NCI-H2227 (cell line): ENCODE measurements around the gene CEP295NL.
A peak's percentile ranks its signal among the peaks of the same experiment; 100 is the strongest.
"Not testable (repeated sequence)": the region's sequence is repeated elsewhere in the genome, so short reads cannot be mapped to it uniquely, and the experiment has no call there.

ENCODE experiments used
- DNase-seq: peaks from one replicate; lab custom pipeline; 2025; ENCODE audit not compliant: unreplicated experiment; lab: John Stamatoyannopoulos, UW

Gene CEP295NL

DNA sequence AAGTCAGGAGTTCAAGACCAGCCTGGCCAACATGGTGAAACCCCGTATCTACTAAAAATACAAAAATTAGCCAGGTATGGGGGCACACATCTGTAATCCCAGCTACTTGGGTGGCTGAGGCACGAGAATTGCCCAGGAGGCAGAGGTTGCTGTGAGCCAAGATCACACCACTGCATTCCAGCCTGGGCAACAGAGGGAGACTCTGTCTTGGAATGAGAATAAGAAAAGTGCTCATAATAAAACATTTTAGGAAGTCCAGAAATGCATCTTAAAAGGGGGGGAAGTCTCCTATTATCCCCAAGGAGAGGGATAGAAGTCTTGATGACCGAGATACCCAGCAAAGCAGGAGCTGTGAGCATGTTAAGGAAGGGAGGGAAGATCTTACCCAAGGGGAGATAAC, 36.0 kb downstream of the CEP295NL start:
- DNase-seq: not testable (repeated sequence)

DNA sequence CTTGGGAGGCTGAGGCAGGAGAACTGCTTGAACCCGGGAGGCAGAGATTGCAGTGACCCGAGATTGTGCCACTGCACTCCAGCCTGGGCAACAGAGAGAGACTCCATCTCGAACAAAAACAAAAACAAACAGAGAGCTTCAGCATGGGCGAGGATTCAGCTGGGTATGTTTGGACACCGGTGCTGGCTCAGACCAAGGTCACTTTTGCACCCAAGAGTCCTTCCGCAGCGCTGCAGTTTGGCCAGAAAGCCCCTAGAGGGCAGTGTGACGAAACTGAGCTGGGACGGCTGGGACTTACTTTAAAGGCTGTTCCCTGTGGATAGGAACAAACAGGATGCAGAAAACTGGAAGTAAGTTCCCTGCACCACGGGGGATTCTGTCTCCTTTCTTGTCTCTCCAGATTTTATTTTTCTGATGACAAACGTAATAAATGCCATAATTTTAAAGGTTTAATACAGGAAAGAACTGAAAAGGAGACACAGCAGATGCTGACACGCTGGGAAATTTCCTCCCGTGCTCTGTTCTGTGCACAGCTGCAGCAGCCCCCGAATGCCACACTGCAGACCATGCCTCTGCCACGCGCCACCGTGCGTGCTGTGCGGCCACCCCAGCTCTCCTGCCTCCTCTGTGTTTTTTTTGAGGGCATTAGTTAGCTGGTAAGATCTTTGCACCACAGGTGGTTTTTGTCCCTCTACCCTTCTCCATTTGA, 37.2 kb downstream of the CEP295NL start:
- peak; percentile 76 for DNase-seq

GRCh38 chr17:78864117-78864516, 38.9 kb downstream of the CEP295NL start:
- DNase-seq: no peak

DNA sequence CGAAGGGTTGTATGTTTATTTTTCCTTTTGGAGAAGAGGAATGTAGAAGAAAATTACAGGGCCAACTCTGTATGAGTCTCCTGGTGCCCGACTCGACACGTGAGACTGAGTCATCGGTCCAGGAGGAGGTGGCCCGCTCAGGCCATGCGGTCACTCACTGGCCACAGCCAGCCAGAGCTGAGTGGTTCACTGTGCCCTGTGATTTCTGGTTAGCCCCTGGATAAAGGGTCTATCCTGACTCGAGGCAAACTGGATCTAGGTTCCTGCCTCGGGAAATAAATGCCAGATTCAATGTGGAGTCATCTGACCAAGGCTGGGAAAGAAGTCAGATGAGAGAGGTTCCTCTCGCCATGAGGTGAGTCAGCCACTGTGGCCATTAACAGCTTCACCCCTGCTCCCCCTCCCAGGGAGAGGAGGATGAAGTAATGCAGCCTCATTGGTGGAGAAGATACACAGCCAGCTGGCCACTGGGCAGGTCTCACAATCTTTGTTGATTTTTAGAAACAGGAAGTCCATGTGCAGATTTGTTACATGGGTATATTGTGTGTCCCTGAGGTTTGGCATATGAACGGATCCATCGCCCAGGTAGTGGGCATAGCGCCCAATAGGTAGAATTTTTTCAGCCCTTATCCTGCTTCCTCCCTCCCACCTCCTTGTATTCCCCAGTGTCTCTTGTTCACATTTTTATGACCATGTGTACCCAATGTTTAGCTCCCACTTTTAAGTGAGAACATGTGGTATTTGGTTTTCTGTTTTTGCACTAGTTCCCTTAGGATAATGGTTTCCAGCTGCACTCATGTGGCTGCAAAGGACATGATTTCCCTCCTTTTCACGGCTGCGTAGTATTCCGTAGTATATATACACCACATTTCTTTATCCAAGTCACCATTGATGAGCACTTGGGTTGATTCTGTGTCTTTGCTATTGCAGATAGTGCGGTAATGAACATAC, 40.7 kb downstream of the CEP295NL start:
- no peak for DNase-seq

DNA sequence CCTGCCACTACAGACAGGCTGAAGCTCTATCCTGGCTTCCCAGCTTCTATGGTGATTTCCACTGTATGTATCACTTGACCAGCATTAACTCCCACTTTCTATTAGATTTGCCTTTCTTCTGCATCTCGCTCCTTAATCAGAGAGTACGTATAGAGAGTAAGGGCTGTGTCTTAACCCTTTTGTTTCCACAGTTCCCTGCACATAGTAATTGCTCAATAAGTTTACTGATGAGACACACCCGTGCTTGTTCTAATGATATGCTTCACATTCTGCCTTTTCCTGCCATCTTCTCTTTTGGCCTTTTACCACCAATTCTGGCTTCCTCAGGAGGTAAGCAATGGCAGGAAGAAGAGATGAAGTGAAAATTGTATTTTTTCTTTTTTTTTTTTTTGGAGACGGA, 41.8 kb downstream of the CEP295NL start:
- DNase-seq: no peak

- DNase-seq: no peak
These were observed 44.0 kb downstream of the CEP295NL start for GRCh38 chr17:78859051-78859450.

GRCh38 chr17:78857266-78857665, 45.7 kb downstream of the CEP295NL start:
- no peak for DNase-seq

- no peak for DNase-seq
These were observed 47.3 kb downstream of the CEP295NL start for GRCh38 chr17:78855561-78856165.

- no peak for DNase-seq
These were observed 48.5 kb downstream of the CEP295NL start for GRCh38 chr17:78854508-78854907.

DNA sequence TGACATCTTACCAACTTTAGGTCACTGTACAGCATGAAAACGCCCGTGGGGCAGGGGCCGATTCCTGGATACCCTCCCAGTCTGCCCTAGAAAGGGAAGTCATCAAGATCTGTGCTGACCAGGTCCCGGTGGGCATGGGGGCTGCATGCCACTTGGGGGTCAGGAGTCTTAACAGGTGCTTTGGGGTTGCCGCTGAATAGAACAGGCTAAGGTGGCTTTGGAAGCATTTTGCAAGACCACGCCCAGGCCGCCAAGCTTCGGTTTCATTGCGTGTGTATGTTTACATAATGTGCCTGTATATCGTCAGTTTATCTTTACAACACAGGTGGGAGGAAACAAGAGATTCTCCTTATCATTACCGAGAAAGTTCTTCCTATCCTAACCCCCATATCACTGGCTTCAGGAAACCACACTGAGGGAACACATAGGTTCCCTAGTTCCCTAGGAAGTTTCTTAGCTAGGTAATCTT, 49.0 kb downstream of the CEP295NL start:
- no peak for DNase-seq

DNA sequence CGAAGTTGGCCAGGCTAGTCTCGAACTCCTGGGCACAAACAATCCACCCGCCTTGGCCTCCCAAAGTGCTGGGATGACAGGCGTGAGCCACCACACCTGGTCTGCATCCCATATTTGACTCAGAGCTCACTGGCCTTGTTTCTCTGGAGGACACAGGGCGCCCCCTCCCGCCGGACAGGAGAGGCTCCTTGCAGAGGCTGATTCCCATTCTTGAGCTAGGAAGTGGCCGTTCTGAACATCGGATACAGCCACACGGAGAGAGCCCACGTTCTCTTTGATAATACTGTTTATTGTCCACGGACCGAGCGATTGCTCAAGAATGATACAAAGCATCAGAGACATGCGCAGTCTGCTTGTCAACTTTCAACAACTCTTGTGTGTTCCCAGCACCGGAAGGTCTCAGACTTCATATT, 50.3 kb downstream of the CEP295NL start:
- DNase-seq: no peak

DNA sequence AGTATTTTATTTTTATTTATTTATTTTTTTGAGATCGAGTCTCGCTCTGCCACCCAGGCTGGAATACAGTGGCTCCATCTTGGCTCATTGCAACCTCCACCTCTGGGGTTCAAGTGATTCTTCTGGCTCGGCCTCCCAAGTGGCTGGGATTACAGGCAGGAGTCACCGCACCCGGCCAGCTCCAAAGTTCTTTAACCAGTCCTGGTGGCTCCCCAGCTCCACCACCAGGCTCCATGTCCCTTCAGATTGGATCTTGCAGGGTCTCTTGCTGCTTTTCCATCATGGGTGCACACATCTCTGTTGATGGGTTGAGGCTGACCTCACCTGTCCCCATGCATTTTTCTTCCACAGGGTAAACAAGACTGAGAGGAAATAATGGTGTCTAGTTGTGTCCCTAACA, 54.0 kb downstream of the CEP295NL start:
- no peak for DNase-seq

- DNase-seq: no peak
These were observed 55.9 kb downstream of the CEP295NL start for GRCh38 chr17:78847052-78847451.

- no peak for DNase-seq
These were observed 58.5 kb downstream of the CEP295NL start for GRCh38 chr17:78844301-78845005.

GRCh38 chr17:78842881-78843565, 60.0 kb downstream of the CEP295NL start:
- DNase-seq: peak; percentile 68

DNA sequence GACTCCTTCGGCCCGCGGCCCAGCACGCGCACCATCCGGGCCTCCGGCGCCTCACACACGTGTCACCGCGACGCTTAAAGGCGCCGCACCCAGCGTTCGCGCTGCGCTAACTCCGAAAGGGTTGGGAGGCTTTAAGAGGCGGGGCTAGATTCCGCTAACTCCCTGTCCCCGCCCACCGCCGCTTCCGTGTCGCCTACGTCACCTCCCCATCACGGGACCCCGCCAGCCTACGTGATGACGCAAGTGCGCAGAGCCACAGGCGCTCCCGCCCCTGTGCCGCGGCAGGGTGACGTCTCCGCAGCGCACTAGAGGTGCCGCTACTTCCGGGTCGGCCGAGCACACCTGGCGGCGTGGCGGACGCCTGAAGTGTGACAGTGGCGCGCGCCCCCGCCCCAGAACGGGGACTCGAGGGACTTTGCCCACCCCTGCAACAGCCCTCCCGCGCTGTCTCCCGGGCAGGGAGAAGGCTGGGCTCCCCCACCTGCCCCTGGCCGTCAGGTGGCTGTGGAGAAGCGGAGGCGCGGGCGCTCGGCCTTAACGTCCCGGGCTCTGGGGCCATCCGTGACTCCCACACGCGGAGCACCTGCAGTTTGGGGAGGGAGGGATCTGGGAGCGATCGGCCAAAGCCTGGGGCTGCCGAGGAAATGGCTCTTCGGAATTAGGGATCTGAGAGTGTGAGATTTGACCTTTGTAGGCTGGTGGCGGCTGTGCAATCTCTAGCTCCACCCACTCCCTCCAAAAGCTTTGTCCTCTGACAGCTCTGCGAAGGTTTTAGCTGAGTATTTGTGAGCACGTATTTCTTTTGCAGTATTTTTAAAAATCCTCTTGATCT, 62.0 kb downstream of the CEP295NL start, which contains the start of gene USP36:
TSS of gene USP36 (minus strand) at position 35 of the 832 bp plus-strand sequence. CDS start 4,451 bp downstream, outside the sequence.
- DNase-seq: peak; percentile 100
